ENCODE results near the gene PTPN14. TPM values are rescaled to one million over a fixed set of nuclear protein-coding genes. Genes with fewer than 3 reads are reported as not detected.

The PTPN14 gene
- total RNA-seq, 1 experiment from 2014 or later, result 37.5 TPM

DNA sequence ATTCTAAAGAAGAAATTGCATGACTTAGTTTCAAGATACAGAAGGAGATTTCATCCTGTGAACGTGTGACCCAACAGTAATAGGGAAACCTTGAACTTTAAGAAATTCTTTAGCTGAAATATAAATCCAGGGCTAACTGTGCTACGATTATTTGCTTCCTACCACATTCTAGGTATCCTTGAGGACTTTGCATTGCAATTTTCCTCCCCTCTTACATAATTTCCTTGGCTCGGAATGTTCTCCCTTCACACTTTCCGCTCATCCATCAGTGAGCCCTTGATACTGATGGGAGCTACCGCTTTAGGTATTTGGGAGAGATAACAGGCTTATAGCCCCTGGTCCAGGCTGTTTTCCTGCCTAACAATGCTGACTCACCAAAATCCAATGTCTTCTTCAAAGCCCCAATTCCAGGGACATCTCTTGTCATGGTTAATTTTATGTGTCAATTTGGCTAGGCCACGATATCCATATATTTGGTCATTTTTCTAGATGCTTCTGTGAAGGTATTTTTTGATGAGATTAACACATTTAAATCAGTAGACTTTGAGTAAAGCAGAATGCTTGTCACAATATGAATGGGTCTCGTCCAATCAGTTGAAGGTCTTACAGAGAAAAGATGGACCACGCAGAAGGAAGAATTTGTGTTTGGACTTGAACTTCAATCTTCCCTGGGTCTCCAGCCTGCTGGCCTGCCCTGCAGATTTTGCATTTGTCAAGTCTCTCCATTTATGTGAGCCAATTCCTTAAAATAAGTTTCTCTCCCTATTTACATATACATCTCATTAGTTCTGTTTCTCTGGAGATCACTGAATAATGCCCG, 121.2 kb downstream of the PTPN14 start:
- Histone ChIP-seq H3K9ac (ENCODE audit: low read length) (no peak overlapping the region), H3K4me3 (replicated peaks in 1 of 2; ENCODE audit: low read depth in 1 of 2, low read length in 2 of 2) (no peak overlapping the region), H4K20me1 (ENCODE audit: insufficient read depth) (no peaks in the 10 kb centered on the region), H2AFZ (ENCODE audit: low read depth, low read length, poor library complexity, severe bottlenecking) (no peak overlapping the region), H3K79me2 (ENCODE audit: insufficient read depth, low read length) (peaks cover 11% of the 10 kb centered on the region; the same call in 1 of the 2 replicates), H3K9me3 (ENCODE audit: control insufficient read depth in 1 of 2, insufficient read depth in 1 of 2, low read depth in 1 of 2, low read length in 2 of 2) (no peaks in the 10 kb centered on the region), H3K9me2 (ENCODE audit: insufficient read depth) (no peaks in the 10 kb centered on the region), H3K27me3 (ENCODE audit: insufficient read depth, low read length) (no peaks in the 10 kb centered on the region), H3K4me2 (ENCODE audit: low read length) (no peak overlapping the region), H3K27ac (ENCODE audit: low read depth, low read length) (no peak overlapping the region), H3K36me3 (ENCODE audit: control insufficient read depth in 1 of 2, insufficient read depth in 2 of 2, low read length in 2 of 2) (no peaks in the 10 kb centered on the region), H3K4me1 (ENCODE audit: control insufficient read depth in 1 of 2, insufficient read depth in 2 of 2, low read length in 2 of 2) (peaks cover 22 to 29% of the 10 kb centered on the region in 2 experiments)
- RAD21 ChIA-PET (ENCODE audit: low non-redundant PET in 1 of 2, low total read pairs in 2 of 2, uncharacterized antibody in 2 of 2, unreplicated experiment in 2 of 2), result no interaction called here
- BruUV-seq (replicated peaks), result no TSS peak
- DNase-seq (ENCODE audit: low read depth, low spot score) (no peak), ATAC-seq (no peak)
- CTCF ChIA-PET, result no interaction called here
- TF ChIP-seq EZH2 (IDR thresholded peaks at IDR 0.05) (no peak), YY1 (IDR thresholded peaks at IDR 0.05; ENCODE audit: extremely low read depth, insufficient replicate concordance, low read depth, low read length) (no peak), ELF1 (IDR thresholded peaks at IDR 0.05; ENCODE audit: borderline replicate concordance, low read depth) (no peak), POLR2A (IDR thresholded peaks at IDR 0.05; ENCODE audit: borderline replicate concordance, extremely low read depth, insufficient read depth, insufficient read length) (no peak), RAD21 (IDR thresholded peaks at IDR 0.05; ENCODE audit: low read depth) (no peak), FOSL1 (IDR thresholded peaks at IDR 0.05; ENCODE audit: low read depth) (no peak), ZFX (IDR thresholded peaks at IDR 0.05) (no peak), POLR2AphosphoS5 (IDR thresholded peaks at IDR 0.05; ENCODE audit: low read depth, low read length) (no peak), EZH2phosphoT487 (IDR thresholded peaks at IDR 0.05; ENCODE audit: borderline replicate concordance) (no peak), REST (IDR thresholded peaks at IDR 0.05; ENCODE audit: low read depth) (no peak)
- TF ChIP-seq, protein P1, sequence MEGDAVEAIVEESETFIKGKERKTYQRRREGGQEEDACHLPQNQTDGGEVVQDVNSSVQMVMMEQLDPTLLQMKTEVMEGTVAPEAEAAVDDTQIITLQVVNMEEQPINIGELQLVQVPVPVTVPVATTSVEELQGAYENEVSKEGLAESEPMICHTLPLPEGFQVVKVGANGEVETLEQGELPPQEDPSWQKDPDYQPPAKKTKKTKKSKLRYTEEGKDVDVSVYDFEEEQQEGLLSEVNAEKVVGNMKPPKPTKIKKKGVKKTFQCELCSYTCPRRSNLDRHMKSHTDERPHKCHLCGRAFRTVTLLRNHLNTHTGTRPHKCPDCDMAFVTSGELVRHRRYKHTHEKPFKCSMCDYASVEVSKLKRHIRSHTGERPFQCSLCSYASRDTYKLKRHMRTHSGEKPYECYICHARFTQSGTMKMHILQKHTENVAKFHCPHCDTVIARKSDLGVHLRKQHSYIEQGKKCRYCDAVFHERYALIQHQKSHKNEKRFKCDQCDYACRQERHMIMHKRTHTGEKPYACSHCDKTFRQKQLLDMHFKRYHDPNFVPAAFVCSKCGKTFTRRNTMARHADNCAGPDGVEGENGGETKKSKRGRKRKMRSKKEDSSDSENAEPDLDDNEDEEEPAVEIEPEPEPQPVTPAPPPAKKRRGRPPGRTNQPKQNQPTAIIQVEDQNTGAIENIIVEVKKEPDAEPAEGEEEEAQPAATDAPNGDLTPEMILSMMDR (IDR thresholded peaks at IDR 0.05 in 2 of 3, conservative IDR thresholded peaks at IDR 0.05 in 1 of 3; ENCODE audit: borderline replicate concordance in 1 of 3, insufficient read depth in 1 of 3, low read depth in 2 of 3, low read length in 2 of 3), result no peak
- intact Hi-C loops (cut with micrococcal nuclease), result no loop called here
- POLR2A ChIA-PET, result no interaction called here
